Activated T-helper 9 cell treated with anti-CD3 and anti-CD28 coated beads, Interleukin-2, amount 50 U/mL, for 16 hours (primary cell): ENCODE data around the gene LTB4R2.
"Not testable (repeated sequence)": the region's sequence is repeated elsewhere in the genome, so short reads cannot be mapped to it uniquely, and the experiment has no call there.

ENCODE experiments used
- DNase-seq: peaks from one replicate; pipeline ENCODE4 v3.0.0-alpha.2; 2020; ENCODE audit warnings: low read depth

The LTB4R2 gene

DNA sequence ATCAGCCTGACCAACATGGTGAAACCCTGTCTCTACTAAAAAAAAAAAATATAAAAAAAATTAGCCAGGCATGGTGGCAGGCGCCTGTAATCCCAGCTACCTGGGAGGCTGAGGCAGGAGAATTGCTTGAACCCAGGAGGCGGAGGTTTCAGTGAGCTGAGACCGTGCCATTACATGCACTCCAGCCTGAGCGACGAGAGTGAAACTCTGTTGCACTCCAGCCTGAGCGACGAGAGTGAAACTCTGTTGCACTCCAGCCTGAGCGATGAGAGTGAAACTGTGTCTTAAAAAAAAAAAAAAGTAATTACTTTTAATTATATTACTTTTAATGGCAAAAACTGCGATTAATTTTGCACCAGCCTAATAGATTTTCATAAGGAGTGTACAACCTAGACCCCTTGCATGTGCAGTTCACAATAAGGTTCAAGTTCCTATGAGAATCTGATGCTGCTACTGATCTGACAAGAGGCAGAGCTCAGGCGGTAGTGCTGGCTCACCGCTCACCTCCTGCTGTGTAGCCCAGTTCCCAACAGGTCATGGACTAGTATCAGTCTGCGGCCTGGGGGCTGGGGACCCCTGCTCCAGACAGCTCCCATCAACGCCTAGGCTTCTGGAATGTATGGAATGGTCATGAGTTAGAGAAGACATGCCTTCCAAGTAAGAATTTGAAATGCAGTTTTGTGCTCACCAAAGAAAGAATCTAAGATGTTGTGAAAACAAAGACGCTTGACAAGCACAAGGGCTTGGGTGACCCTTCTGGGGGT lies 11.5 kb downstream of the LTB4R2 start:
- DNase-seq, result no peak

DNA sequence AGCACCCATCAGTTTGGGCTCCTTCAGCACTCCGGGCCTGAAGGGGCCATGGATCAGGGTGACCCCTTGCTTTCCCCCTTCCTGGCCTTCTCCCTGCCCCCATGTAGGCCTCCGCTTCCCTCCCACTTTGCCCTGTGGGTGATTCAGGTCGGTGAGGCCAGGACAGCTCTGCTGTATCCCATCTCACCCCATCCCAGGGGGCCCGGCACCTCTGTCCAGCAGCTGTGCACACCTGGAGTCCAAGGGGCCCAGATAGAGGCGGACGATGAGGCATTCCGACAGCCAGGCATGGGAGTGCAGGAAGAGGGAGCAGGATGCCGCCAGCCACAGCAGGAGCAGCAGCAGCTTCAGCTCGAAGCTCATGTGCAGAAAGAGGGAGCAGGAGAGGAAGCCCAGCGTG lies 12.7 kb downstream of the LTB4R2 start:
- no peak for DNase-seq

DNA sequence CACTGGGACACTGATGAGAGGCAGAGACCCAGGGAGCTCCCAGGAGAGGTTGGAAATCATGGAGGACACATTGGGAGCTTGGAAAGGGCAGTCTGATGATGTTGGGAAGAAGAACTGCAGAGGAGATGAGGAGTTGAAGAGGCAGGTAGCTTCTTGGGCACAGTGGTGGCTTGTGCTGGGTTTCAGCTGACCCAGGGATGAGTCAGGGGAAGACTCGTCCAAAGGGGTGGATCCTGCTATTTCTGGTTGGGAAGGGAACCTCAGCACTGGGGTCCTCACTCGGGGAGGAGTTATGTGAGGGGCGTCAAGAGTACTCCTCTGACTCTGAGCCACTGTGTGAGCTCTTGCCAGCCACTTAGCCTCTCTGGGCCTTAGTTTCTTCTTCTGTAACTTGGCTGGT lies 13.4 kb downstream of the LTB4R2 start:
- no peak for DNase-seq

DNA sequence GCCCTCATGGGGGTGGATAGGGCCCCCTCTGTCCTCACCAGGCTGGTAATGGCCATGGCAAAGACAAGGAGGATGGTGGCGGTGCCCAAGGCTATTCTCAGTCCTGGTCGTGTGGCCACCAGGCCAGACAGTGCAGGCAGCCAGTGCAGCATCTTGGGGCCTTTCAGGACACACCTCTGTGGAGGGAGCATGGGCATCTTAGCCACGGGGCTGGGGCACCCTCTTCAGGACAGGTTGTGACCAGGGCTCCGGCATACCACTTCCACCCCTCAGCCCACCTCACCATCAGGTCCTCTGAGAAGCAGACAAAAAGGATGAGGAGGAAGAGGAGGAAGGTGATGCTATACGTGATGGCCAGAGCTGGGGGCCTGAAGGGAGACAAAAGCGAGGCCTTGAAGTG lies 14.1 kb downstream of the LTB4R2 start:
- DNase-seq, result no peak

DNA sequence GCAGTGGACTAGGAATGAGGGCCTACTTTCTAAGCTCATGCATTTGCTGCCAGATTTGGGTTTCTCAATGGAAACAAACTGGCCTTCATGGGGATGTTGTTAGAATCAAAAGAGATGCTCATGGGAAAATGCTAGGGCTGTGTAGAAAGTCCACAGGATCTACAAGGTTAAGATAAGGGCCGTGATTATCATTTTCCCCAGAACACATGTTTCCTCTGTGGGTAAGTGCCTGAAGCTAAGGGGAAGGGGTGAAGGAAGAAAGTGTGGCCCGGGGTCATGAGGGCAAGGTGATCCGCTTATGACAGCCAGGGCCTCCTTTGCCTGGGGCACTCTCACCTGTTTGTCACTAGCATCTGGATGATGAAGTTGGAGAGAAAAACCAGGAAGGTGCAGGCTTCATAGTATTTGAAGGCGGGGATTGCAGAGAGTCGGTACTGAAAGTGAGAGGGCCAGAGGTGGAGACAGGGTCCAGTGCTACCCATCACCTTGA lies 15.1 kb downstream of the LTB4R2 start:
- DNase-seq, result no peak

DNA sequence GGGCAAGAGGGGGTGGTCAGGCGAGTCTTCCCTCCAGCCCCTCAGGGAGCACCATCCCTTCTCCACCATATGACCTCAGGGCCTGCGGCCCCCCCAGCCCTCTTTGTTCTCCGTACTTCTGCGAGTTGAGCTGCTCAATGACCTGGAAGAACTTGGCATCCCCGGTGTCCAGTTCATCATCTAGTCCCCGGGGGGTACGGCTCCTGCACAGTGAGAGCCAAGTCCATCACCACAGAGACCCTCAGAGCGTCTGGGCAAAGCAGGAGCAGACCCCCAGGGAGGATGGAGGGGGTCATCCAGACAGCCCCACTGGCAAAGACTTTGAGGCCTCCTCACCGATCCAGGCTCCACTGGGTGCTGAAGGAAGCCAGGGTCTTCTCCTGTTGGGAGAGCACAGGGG lies 16.0 kb downstream of the LTB4R2 start:
- no peak for DNase-seq

DNA sequence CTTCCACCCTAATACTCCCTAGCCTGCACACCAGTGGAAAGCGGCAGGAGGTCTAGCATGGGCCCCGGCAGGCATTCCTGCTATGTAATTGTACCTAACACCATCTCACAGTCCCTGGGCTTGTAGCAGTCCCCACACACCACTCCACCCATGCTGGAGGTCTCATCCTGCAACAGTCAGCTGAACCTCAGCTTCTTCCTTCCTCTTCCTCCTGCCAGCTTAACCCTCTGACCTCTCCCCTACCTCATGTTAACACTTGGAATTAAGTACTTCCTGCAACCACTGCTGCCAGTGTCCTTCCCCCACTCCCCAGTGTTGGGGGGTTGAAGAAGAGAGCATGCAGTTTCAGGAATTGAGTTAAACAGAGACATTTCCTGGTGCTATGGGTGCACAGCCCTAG lies 17.4 kb downstream of the LTB4R2 start:
- DNase-seq, result no peak

DNA sequence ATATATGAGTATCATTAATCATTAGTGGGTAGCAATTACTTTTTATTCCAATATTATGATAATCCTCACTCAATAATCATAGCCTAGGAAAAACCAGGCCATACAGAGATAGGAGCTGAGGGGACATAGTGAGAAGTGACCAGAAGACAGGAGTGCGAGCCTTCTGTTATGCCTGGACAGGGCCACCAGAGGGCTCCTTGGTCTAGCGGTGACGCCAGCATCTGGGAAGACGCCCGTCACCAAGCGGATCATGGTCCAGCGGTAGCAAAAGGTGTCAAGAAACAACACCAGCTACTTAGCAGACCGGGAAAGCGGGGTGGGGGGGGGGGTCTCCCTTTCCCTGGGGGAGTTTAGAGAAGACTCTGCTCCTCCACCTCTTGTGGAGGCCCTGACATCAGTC lies 18.0 kb downstream of the LTB4R2 start:
- not testable (repeated sequence) for DNase-seq

DNA sequence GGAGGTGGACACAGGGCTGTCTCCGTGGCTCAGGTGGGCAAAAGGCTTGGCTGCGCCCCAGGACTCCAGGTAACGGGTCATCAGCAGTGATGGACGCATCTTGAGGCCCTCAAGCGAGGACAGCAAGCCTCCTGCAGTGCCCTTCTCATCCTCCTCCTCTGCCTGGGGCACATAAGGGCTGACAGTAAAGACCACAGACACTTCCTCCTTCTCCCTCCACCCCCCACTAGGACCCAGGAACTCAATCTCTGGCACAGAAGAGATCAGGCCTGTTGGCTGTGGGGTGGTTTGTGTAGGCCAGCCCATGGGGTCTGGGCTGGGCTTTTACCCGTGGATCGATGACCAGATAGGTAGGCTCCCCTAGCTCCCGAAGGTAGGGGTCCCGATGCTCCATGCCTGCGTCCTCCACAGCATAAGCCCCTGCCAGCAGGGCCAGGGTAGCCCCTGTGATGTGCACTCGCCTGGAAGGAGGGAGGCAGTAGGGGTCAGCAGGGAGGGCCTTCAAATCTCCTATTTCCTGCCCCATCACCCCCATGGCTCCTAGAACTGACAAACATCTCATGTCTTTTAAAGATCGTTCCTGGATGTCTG lies 19.2 kb downstream of the LTB4R2 start:
- no peak for DNase-seq

DNA sequence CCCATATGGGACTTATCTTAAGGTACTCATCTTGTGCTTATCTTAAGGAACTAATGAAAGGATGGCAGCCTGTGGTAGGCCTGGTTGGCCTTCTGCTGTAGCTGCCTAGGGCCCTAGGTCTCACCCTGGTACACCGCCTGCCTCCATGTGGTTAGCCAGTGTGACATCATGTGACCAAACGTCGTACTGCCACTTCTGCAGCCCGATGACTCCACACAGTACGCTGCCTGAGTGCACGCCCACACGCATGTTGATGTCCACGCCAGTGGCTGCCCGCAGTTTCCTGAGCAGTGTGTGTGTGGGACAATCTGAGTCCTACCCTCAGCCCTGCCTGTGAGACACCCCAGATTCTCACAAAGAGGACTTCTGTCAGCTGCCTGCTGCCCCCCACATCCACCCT lies 19.8 kb downstream of the LTB4R2 start:
- DNase-seq, result peak; percentile 40

DNA sequence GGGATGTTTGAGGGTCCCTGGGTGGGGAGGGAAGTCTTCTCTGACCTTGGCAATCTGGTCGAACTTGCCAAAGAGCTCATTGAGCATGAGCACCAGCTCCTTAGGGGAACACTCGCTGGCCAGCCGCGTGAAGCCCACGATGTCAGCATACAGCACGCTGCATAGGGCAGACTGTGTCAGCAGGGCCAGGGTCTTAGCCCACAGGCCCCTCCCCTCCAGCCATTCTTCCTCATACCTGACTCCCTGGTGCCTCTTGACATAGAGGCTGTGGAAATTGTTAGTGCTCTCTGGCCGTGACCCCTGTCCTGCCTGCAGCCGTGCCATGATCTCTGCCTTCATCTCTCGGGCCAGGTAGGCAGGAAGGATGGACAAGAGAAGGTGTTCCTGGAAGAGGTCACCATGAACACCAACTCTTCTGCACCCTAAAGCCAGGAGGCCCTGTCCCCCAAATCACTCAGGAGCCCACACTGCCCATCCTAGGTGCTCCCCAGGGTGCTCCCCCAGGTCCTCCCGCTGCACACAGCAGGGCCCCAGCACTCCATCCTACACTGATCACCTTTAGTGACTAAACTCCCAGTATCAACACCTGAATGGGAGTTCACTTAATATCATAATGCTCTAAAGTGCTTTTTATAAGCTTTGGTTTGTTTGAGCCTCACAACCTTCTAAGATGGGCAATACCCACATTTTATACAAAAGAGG lies 21.2 kb downstream of the LTB4R2 start:
- DNase-seq, result no peak

DNA sequence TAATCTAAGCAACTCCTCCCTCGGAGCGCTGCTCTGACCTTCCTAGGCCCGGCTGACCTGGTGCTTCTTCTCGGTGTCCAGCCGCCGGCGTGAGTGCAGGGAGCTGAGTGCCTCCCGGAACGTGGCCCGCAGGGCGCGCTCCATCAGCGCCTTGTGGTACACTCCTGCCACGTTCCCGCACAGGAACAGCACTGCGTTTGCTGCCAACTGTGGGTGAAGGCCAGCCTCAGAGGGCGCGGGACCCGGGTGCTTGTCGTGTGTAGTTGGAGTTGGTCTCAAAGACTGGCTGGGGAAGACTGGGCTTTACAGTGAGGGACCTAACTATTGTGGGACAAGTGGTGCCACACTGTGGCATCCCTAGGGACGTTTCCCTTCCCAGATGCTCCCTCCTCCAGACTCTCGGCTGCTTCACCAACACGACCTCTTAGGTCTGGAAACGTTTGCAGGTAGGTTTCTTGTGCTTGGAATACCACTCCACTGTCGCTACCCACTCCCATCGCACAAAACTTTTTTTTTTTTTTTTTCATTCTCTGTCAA lies 21.9 kb downstream of the LTB4R2 start:
- DNase-seq, result no peak

DNA sequence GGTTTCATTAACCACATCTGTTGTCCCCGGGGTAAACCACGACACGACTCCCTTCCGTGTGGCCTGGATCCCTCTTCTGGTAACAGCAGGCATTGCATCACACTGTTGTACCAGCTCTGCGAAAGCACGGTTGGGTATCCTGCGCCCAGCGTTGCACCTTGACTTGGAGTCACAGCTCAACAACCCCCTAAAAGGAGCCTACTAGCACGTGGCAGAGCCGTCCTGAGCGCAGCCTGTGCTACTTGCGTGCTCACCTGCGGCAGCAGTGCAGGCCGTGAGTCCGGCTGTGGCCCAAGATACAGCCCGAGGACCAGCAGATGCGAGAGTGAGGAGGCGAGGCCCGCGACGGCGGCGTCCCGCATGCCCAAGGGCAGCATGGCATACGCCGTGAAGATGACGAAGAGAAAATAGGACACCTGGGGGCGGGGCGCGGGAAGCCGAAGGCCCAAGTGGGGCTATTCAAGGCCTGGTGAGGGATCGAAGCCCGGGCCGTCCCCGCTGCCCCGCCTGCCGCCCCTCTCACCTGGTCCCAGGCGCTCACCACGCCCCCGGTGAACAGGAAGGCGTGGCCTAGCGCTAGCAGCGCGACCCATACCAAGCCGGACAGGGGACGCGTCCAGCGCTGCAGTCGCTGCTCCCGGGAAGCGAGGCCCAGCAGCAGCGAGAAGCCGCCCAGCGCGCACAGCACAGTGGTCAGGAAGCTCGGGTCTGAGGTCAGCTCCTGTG lies 22.5 kb downstream of the LTB4R2 start:
- peak; percentile 72 for DNase-seq

DNA sequence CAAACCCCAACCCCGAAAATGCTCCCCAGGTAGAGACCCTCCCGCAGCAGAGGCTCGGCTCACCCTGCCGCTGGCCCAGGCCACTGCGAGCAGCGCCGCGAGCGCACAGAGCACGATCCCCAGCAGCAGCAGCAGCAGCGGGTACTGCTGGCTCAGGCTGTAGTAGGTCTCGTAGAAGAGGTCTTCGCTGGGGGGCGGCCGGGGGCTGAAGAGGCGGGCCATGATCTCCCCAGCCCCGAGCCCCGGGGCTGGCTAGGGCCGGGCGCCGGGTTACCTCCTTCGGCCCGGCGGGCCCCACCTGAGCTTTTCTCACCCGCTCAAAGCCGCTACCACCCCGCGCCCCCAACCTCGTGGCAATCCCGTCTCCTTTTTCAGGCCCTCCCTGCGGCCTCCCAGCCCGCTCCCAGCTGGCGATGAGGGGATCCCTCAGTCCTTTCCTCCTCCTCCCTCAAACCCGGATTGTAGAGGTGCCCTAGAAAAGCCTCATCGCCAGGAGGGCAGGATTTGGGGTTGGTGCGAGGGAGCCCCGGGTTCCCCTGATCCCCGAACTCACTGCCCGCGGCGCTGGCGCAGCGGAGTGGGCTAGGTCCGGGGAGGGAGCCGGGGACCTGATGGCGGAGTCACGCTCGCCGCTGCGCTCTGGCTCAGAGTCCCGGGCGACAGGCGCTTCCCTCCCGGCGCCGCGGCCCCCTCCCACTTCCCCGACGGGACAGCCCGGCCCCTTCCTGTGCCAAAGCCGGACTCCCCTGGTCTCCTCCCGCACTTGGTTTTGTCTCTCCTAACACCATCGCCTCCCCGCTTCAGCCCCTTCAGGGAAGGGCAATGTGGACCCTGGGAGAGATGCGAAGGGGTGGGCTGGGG lies 24.7 kb downstream of the LTB4R2 start, which contains the start of gene ADCY4:
ADCY4 (minus strand) TSS at position 641 of the 861 bp plus-strand sequence; CDS start at position 222, 419 bp downstream.
- DNase-seq, result no peak

DNA sequence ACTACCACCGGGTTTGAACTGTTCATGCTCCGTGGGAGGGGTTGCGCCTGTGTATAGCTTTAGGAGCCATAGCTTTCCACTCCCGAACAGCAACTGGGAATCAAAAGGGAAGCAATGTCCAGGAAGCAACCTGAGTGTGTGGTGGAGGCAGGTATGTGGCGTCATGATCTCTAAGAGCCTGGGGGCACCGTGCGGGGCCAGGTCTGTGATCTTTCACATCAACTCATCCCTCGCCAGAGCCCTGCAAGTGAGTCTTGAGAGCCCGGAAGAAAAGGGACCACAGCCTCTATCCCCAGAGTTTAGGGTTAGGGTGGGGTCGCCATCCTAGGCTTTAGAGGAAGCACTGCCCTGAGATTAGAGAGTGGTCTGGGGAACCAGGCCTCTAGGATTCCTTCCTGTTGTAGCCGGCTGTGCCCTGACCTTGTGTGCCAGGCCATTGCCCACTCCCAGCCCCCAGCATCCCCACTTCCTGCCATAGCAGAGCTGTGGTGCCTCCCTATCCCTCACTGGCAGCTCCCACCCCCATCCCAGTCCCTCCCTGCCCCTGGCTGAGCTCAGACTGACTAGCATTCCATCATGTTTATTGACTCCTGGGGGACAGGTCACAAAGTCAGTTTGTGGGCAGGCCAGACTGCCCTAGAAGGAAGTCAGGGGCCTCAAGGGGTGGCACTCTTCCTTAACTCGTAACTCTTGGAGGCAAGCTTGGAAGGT lies 25.7 kb downstream of the LTB4R2 start:
- DNase-seq, result no peak

DNA sequence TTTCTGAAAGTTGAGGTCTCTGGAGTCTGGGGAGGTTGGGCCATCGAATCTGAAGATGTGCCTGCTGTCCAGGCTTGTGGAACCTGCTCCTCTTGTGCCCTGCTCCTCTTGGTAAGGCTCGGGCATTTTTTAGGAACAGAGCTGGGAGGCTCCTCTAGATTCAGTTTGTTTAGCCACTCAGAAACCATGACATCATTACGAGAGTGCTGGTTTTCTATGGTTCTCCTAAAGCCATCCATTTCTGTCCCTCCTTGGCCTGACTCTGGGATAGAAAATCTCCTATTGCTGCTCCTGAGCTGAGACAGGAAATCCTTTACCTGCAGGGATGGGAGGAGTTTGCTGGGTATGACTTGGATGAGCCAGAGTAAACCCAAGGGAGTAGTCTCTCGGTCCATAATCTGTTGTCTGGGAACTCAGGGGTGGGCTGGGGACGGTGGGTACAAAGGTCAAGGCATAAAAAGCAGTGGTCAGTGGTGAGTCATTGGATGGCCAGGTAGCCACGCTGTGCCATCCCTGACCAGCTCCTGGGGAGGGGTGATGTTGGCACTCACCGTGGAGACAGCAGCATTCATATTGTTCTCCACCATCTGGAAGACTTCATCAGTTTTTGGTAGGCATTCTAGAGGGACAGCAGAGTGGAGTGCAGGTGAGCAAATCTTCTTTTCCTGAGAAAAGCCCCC lies 27.3 kb downstream of the LTB4R2 start:
- DNase-seq, result no peak

DNA sequence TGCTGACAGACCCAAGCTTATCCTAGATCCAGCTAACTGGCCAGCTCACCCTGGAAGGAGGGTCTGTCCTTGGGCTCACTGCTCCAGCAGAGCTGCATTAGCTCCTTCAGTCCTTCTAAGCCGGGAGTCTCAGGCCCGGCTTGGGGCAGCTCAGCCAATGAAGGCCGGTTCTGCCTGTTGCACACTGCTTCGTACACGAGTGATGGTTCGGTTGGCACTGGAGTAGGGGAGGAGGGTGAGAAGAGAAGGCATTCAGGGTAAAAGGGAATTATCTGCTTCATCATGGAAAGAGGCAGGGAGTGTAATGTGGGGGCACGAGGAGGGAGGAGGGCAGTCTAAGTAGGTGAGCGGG lies 27.9 kb downstream of the LTB4R2 start:
- DNase-seq, result no peak

DNA sequence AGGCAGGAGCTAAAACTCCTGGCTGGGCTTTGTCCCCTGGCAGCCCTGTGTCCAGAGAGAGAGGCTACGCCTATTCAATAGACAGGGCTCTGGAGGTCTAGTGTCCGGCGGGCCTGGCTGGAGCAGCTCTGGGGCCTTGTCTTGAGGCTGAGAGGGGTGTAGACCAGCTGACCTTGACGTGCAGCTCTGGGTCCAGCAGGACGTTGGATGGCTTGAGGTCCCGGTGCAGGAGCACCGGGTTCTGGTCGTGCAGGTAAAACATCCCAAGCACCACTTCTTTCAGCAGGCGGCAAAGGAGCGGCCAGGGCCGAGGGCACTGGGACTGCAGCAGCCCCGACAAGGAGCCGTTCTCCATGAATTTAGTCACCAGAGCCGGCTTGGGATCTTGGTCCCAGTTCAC lies 28.9 kb downstream of the LTB4R2 start:
- no peak for DNase-seq

DNA sequence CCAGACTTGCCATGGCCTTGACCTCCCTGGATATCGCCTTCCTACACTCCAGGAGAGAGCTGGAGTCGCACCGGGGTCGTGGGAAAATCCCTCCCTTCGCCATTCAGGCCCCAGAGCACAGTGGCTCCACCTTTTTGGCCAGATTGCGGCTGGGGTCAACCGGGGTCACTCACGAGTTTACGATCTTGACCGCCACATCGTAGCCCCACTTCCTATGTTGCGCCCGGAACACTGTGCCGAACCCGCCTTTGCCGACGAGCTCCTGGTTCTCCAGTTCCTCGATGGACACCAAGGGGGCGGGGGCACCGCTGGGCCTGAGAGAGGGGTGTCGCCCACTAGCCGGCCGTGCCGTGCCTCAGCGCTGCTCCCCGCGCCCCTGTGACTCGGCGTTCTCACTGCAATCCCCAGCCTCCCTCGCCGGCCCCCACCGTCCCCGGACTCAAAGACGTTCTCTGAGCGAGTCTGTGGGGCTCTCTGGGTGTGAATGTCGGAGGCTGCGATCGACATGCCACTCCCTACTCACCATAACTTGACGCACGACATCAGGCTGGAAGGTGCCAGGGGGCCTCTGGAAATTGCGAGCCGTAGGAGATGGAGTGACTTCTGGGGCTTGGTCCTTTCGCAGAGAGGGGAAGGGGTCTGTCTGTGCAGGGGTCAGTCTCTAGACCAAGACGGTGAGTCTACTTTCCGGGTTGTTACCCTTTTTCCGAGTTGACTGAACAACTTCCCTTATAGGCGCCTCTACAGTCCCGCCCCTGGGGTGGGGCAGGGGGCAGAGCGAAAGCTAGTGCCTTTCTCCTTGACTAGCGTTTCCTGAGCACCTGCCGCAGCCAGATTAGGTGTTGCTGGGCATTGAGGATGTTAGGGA lies 29.6 kb downstream of the LTB4R2 start, which contains the start of gene RIPK3:
RIPK3 (minus strand) TSS at position 708 of the 868 bp plus-strand sequence; CDS start at position 543, 165 bp downstream.
- DNase-seq, result peak; percentile 50
